Mammary epithelial cell (primary cell): Measurements from ENCODE around the gene GNB4.

Source experiments
- CTCF ChIP-seq, 2 donors: IDR thresholded peaks in 1 of 2; conservative IDR thresholded peaks in 1 of 2; 2 replicates each; pipeline ENCODE4 v1.5.1; 2011 to 2012; ENCODE audit warnings: inconsistent platforms in 2 of 2, low read length in 2 of 2, mild to moderate bottlenecking in 2 of 2, control low read depth in 1 of 2, low read depth in 1 of 2; ENCODE audit not compliant: insufficient read depth in 1 of 2; ENCODE audit errors: extremely low read depth in 1 of 2
- EZH2 ChIP-seq: IDR thresholded peaks from 2 replicates; pipeline ENCODE4 v1.6.1; 2012; ENCODE audit warnings: low read length, inconsistent platforms, borderline replicate concordance

DNA sequence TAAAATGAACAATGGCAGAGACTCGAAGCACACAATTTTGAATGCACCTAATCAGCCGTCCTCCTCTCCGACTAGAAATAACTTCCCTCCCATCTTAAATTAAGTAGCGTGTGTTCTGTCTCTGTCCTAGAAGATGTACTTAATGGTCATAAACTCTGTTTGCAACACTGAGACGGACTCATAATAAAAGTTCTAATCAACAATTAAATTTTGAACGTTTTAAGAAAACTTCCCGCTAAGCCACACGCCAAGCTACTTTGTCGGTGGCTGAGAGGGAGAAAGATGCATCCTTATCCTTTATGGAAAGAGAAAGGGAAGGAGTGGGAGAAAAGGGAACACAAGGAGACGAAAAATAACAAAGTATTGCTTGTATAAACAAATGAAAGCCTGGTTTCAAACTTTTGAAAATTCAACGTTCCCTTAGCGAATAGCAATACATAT, 989 bp downstream of the GNB4 start:
- TF ChIP-seq CTCF (conservative IDR thresholded peaks at IDR 0.05 in 1 of 2, IDR thresholded peaks at IDR 0.05 in 1 of 2; ENCODE audit: extremely low read depth in 1 of 2, insufficient read depth in 1 of 2, low read depth in 1 of 2, low read length in 2 of 2) (no peak), EZH2 (no peak)
